Measurements from ENCODE around the gene CCDC81.
"Not testable (repeated sequence)": the region's sequence is repeated elsewhere in the genome, so short reads cannot be mapped to it uniquely, and the experiment has no call there.

Gene CCDC81

DNA sequence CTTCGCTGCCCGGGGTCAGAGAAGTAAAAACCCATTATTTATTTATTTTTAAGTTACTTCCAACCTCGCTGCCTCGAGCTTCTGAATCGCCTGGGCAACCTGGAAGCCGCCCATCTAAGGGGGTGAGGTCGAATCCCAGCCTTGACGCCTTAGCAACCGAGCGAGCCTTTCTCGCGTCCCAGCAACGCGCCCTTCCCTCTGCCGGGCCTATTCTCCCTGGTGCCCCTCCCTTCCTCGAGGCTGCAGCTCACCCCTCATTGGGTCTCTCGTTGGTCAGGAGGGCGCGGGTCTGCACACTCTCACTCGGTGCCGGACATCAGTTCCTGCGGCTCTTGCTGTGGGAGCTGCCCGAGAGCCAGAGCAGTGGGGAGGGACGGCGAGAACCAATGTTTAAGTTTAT is at the start of gene CCDC81:
Gene CCDC81, plus strand, starts transcription at position 302 of the 400 bp plus-strand sequence. CDS start 277 bp downstream, outside the sequence.
- DNase-seq, result no peak

DNA sequence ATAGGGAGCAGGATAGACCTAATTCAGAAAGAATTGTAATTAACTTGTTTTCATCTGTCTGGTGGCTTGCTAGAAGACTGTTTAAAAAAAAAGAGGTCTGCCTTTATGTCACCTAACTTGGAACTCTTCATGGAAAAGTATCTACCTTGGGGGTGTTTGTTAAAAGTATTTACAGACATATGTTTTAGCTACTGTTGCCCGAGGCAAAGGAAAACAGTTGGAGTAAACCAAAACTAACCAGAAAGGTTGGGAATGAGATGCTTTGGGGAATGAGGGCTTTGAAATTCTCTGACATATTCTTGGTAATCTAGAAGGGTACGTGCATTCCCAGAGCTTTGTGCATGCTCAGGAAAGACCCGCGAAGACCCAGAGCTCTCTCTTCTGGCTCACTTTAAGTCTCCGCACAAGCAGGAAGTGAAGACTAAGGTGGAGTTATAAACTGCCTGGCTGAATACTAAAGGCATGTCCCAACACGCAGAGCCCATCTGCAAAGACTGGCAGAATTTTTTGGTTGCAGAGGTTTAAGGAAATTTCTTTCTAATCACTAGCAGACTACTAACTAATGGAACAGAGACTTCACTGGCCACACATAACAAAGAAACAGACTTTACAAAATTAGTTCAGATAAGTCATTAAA is 39.4 kb upstream of the CCDC81 start:
- no peak for DNase-seq

DNA sequence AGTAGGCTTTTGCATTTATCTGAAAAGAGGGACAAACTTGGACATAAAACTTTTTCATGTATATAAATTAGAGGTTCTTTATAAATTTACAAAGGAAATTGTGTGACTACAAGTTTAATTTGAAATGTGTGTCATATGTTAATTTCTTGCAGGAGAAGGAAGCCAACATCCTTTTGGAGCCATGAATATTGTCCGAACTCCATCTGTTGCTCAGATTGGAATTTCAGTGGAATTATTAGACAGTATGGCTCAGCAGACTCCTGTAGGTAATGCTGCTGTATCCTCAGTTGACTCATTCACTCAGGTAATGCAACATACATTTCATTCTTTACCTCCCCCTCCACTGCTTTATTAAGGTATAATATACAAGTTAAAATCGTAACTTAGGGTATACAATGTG is 37.5 kb upstream of the CCDC81 start:
- no peak for DNase-seq

DNA sequence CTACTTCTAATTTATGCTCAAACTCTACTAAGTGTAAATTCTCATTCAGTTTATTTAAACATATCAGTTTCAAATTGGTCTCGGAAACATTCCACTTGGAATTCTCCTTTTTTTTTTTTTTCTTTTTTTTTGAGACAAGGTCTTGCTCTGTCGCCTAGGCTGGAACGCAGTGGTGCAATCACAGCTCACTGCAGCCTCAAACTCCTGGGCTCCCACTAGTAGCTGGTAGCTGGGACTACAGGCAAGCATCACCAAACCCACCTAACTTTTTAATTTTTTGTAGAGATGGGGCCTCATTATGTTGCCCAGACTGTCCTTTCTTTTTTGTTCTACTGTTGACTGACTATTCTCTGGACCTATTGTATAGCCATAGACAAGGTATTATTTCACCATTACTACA is 33.3 kb upstream of the CCDC81 start:
- no peak for DNase-seq

DNA sequence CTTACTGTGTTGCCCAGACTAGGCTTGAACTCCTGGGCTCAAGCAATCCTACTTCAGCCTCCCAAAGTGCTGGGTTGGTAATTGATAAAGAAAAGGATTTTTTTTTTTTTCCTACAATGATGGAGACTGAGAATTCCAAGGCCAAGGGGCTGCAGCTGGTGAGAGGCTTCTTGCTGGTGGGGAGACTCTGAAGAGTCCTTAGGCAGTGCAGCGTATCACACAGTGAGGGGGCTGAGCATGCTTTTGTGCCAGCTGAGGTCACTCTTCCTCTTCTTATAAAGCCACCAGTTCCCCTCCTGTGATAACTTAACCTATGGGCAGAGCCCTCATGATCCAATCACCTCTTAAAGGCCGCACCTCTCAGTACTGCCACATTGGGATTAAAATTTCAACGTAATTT is 28.2 kb upstream of the CCDC81 start:
- no peak for DNase-seq

DNA sequence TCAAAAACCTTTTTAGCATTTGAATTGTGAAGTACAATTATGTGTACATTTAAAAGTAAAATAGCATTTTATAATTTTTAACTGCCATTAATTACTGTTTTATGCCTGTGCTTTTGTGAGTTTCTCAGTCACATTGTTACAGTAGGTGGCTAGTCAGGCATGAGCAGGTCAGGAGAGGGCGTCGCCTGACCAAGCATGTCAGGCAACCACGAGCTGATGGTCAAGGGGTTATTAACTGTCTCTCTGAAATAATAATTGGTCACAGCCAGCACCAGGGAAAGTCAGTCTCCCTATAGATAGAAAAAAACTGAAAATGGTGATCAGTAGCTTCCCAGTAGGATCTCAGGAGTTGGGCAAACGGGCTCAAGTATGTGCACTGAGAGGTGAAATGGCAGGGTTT is 19.4 kb upstream of the CCDC81 start:
- no peak for DNase-seq

DNA sequence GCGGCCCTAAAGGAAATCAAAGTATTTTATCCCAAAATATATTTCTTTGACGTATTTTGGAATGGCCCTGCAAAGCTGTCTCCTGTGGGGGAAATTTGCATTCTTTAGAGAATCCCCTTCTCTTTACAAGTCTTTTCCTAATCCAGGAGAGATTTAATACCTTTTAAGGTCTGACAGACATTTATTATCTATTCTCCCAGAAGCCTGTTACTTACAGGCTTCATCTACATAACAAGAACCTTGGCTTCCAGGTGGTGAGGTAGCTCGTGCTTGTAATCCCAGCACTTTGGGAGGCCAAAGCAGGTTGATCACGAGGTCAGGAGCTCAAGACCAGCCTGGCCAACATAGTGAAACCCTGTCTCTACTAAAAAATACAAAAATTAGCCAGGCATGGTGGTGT is 17.3 kb upstream of the CCDC81 start:
- not testable (repeated sequence) for DNase-seq

DNA sequence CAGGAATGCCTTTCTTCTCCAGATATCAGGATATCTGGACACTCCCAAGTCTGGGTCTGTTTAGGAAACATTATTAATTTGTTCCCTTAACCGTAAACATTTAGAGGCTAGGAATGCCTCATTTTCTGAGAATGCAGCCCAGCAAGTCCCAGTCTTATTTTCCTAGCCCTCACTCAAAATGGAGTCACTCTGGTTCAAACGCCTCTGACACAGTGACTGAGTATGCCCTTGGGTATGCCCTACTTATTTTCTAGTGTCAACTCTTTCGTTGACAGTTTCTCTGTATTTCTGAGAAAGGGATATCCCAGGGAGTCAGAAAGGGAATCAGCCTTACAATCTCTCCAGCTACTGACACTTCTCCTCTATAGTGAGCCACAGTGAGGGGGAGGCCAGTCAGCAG is 16.0 kb upstream of the CCDC81 start:
- DNase-seq, result no peak

DNA sequence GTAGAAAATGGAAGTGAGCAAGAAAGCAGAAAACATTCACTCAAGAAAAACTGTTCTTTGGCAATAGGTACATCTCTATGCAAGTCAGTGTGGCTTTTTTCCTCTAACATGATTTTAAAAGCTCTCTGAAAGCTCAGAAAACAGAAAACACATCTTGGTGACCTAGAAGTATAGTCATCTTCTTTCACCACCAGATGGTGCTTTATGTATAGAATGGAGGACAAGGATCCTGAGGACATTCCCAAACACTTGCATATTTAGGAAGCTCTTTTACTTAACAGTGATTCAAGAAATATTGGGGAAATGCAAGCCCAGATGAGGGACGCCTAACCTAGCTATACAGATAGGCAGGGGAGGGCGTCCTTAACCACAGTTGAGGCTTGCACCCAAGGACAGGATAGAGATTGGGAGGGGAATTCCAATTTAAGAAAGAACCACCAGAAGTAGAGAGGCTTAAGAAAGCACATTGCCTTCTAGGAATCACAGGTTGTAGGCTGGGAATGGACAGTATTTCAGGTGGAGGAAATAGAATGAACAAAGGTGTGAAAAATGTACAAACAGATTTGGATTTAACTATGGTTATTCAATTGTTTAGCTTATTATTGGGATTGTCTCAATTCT is 13.8 kb upstream of the CCDC81 start:
- no peak for DNase-seq

DNA sequence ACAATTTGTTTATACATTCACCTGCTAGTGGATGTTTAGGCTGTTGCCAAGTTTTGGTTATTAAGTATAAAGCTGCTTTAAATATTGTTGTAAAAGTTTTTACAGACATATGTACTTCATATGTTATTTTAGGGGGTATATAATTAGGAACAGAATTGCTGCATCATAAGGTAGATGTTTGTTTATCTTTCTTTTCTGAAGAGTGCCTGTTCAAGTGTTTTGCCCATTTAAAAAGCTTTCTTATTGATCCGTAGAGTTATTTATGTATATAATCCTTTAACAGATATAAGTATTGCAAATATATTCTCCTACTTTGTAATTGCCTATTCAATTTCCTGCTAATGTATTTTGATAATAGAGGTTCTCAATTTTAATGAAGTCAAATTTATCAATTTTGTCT is 11.3 kb upstream of the CCDC81 start:
- no peak for DNase-seq

DNA sequence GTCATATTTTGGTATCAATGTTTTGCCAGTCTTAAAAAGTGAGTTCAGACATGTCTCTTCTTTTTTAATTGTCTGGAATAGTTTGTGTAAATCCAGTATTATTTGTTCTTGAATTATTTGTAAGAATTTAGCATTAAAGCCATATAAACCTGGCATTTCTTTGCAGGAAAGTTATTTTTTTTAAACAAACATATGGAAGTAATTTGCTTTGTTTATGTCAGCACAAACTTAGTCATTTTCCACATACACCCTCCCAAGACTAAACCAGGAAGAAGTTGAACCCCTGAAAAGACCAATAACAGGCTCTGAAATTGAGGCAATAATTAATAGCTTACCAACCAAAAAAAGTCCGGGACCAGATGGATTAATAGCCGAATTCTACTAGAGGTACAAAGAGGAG is 9.1 kb upstream of the CCDC81 start:
- DNase-seq, result no peak

DNA sequence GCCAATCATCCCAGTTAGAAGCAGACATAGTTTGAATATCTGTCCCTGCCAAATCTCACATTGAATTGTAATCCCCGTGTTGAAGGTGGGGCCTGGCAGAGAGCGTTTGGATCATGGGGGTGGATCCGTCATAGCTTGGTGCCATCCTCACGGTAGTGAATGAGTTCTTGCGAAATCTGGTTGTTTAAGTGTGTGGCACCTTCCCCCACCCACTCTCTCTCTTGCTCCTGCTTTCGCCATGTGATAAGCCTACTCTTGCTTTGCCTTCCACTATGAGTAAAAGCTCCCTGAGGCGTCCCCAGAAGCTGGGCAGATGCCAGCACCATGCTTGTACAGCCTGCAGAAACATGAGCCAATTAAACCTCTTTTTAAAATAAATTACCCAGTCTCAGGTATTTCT is 5.0 kb upstream of the CCDC81 start:
- DNase-seq, result no peak

DNA sequence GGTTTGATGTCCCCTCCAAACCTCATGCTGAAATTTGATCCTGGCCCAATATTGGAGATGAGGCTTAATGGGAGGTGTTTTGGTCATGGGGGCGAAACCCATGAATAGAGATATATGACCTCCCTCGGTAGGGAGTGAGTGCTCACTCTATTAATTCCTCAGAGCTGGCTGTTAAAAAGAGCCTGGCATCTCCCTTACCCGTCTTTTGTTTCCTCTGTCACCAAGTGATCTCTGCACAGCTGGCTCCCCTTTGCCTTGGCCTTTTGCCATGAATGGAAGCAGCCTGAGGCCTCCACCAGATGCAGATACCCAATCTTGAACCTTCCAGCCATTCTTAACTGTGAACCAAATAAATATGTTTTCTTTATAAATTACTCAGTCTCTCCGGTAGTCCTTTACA is 4.5 kb upstream of the CCDC81 start:
- DNase-seq, result no peak

DNA sequence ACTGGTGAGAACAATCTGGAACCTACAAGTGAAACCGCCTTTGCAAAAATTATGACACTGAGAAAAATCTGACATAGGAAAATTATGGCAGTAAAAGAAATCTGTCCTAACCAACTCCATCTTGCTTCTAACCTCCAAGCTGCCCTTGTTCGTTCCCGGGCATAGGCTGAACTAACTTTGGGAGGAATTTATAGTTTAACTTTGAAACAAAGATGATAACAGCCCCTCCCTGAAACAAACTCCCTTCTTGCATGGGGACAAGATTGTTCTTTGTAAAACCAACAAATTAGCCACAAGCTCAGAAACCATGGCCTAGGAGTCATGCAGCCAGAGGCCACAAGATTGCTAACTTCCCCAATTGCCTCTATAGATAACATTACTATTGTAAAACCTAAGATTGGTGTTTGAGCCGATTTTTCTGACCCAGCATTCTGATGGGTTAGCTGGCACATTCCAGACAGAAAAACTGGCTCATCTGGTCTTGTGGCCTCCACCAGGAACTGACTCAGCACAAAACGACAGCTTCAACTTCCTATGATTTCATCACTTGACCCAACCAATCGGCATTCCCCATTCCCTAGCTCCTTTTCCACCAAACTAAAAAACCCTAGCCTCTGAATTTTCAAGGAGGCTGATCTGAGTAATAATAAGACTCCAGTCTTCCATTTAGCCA is 3.6 kb upstream of the CCDC81 start:
- DNase-seq, result no peak

DNA sequence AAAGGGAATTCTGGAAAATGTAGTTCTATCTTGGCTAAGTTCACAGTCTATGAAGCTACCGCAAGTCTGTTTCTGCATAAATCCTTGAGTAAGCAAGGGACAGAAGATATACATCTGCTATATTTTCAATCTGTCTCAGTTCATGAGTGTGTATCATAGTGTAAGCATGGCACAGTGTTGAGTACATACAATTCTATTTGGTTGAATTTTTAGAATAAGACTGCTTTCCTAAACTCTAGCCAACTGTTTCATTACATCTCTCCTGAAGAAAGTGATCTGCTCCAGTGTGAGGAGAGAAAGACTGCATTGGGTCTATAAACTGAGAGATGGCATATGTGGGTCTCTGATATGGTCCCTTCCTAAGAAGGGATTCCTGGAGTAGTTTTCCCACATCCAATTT is 2.6 kb upstream of the CCDC81 start:
- no peak for DNase-seq

DNA sequence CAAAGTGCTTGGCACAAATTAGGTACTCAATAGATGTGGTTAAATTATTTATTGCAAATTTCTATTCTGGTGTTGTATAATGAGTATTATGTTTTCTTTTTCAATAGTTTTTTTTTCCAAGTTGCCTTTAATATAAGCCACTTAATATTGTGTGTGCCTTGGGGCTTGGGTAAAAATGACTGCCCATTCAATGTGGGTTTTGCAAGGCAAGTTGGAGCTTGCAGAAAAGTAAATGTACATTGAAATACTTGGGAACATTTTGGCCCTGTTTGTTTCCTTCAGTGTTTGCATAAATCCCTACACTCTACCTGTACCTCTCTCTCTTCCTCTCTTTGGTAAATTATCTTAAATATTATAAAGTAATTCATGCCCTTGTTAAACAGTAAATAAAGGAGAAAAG is 2.1 kb upstream of the CCDC81 start:
- peak; percentile 11 for DNase-seq

DNA sequence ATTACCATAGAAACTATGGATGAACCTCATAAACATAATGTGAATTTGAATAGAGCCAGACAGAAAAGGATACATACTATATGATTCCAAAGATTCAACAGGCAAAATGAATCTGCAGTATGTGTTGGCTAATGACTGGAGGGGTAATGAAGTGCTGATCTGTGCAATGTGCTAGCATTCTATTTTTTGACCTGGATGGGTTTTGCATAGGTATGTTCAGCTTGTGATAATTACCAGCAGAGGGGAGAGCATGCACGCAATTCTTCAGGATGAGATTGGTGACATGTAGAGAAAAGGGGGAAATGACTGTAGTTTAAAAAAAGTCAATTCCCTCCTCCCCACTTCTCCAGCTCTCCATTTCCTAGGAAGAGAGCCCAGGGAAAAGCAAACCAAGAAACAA is 618 bp upstream of the CCDC81 start:
- DNase-seq, result no peak

DNA sequence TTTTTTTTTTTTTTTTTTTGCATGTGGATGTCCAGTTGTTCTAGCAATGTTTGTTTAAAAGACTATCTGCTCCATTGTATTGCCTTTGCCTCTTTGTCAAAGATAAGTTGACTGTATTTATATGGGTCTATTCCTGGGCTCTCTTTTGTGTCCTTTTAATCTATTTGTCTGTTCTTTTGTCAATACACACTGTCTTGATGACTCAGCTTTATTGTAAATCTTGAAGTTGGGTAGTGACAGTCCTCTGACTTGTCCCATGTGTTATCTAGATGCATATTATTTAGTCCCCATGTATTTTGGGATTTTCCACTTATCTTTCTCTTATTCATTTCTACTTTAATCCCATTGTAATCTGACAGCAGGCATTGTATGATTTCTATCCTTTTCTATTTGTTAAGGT is 3.3 kb downstream of the CCDC81 start:
- DNase-seq, result no peak

DNA sequence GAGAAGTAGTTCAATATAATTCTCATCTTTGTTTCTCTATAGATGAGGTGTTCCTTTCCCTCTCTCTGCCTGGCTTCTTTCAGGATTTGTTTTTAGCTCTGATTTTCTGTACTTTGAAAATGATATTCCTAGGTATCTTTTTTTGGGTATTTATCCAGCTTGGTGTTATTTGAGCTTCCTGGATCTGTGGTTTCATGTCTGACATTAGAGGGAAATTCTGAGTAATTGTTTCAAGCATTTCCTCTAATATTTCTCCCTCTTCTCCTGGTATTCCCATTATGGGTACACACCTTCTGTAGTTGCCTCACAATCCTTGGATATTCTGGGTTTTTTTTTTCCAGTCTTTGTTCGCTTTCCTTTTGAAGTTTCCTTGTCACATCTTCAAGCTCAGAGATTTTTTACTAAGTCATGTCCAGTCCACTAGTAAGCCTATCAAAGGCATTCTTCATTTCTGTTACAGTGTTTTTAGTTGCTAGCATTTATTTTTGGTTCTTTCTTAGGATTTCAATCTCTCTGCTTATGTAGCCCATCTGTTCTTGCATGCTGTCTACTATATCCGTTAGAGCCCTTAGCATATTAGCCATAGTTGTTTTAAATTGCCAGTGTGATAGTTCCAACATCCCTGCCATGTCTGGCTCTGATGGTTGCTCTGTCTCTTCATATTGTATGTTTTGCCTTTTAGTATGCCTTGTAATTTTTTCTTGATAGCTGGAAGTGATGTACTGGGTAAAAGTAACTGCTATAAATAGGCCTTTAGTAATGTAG is 5.8 kb downstream of the CCDC81 start:
- DNase-seq, result no peak

DNA sequence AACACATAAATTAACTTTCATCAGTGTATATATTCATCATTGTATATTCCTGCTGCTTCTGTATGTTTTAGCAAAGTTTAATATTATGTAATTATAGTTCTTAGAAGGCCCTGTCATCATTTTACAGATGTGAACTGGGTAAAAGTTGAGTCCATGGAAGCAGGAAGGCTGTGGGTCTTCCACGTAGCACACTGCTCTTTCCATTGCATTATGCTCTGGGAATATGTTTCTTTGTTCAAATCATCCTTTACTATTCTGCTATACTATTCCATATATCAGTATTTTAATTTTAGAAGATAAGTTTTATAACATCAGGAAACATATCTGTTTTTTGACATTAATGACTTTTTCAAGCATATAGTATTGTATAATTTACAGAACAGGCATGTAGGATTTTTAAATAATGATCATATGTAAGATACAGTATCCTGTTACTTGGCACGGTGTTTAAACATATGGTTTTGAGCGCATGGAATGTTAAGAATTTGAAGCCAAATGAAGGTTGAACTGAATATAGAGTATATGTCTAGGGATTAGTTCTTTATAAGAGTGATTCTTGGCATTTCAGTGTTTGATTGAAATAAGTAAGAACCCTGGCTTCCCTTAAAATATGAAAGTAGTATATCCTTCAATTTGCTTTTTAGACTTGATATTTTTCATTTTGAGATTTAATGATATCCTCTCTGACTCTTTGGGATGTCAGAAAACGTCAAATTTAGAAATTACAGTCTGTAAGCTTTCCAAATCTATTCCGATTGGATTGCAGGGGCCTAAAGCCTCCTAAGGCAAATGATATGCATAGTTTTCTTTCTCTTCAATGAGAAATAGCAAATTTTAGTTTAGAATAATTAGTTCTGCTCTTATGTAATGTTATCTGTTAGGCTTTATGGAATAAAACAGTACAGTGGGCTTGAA is 8.6 kb downstream of the CCDC81 start:
- no peak for DNase-seq

DNA sequence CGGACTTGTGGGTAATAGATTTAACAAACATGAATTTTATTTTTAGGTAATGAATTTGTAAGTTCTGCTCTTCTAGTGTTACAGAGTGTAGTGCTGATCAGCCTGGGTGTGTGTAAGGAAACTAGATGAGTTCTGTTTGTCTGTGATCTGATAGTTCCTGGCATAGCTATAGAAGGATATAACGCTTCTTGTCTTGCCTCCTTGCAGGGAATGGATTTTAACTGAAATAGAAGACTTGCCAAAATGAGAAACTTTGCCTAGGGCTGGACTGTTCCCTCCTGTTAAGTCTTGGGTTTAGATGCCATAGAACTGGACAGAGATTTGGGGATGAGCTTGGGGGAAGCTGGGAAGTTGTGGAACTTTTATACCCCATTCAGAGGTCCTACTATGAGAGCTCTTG is 11.6 kb downstream of the CCDC81 start:
- DNase-seq, result no peak

DNA sequence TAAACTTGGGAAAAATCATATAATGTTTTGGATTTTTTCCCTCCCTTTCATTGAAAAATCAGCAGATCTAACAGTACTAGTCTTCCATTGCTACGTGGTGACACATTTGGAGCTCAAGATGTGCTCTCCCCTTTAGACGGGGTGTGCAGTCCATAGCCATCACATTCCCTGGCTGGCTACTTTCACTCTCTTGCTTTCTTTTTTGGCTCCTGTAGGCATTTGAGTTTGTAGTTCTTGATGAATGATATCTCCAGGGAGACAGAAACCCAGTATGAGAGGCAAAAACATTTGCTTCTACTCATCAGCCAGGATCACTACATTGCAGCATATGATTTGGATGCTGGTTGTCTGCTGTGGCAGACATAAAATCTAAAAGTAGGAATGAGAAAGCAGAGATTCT is 12.1 kb downstream of the CCDC81 start:
- DNase-seq, result no peak

DNA sequence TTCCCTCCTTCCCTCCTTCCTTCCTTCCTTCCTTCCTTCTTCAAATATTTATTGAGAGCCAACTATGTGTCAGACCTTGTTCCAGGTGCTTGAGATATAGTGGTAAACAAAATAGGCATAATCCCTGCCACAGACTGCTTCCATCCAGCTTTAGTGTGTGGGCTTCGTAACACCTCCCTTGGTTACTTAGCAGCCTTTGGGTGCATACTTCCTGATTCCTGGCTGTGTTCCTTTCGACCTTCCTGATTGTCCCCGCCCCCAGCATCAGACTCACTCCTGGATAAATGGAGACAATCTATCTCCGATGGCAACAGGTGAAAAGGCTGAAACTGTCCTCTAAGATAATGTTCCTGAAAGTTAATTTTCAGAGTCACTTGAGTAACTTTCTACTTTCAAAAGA is 13.5 kb downstream of the CCDC81 start:
- no peak for DNase-seq

Data from NCI-H1105 (cell line).